HG03025 (cell line): ENCODE results near the gene OR1S2.
"Not testable (repeated sequence)": the region's sequence is repeated elsewhere in the genome, so short reads cannot be mapped to it uniquely, and the experiment has no call there.

ENCODE experiments used
- ATAC-seq: cut with Tn5 transposase; IDR thresholded peaks from one replicate; pipeline ENCODE4 v1.9.1; 2021; ENCODE audit warnings: mild to moderate bottlenecking, moderate library complexity; ENCODE audit not compliant: unreplicated experiment, low FRiP score

OR1S2 gene

GRCh38 chr11:58204042-58204441 is at the start of gene OR1S2:
TSS of gene OR1S2 (minus strand) at chr11:58204142. CDS start at chr11:58204142, 0 bp downstream.
- ATAC-seq: no peak

- ATAC-seq: no peak
Observed at GRCh38 chr11:58243954-58244353, 40.0 kb upstream of the OR1S2 start.

GRCh38 chr11:58227956-58228615 is 24.1 kb upstream of the OR1S2 start:
- ATAC-seq: no peak

GRCh38 chr11:58222721-58223120 is 18.8 kb upstream of the OR1S2 start:
- no peak for ATAC-seq

- ATAC-seq: no peak
Observed at GRCh38 chr11:58216476-58216875, 12.5 kb upstream of the OR1S2 start.

- not testable (repeated sequence) for ATAC-seq
Observed at GRCh38 chr11:58212420-58212819, 8.5 kb upstream of the OR1S2 start, which contains the start of gene OR1S1. TSS of gene OR1S1 (plus strand) at chr11:58212720.

- no peak for ATAC-seq
Observed at GRCh38 chr11:58199271-58199670, 4.7 kb downstream of the OR1S2 start.

GRCh38 chr11:58195939-58196338 is 8.0 kb downstream of the OR1S2 start:
- no peak for ATAC-seq

- no peak for ATAC-seq
Observed at GRCh38 chr11:58193391-58193790, 10.6 kb downstream of the OR1S2 start.

- ATAC-seq: no peak
Observed at GRCh38 chr11:58192229-58192628, 11.7 kb downstream of the OR1S2 start.

- ATAC-seq: no peak
Observed at GRCh38 chr11:58188770-58189169, 15.2 kb downstream of the OR1S2 start, which contains the start of gene OR9Q2. TSS of gene OR9Q2 (plus strand) at chr11:58189070. CDS start at chr11:58190491, 1,421 bp downstream.

GRCh38 chr11:58186938-58187337 is 17.0 kb downstream of the OR1S2 start:
- no peak for ATAC-seq

GRCh38 chr11:58179648-58180047 is 24.3 kb downstream of the OR1S2 start:
- no peak for ATAC-seq

- ATAC-seq: no peak
Observed at GRCh38 chr11:58178444-58178843, 25.5 kb downstream of the OR1S2 start.

- ATAC-seq: no peak
Observed at GRCh38 chr11:58177409-58178054, 26.4 kb downstream of the OR1S2 start.

- no peak for ATAC-seq
Observed at GRCh38 chr11:58165504-58166106, 38.3 kb downstream of the OR1S2 start.

GRCh38 chr11:58164990-58165389 is 39.0 kb downstream of the OR1S2 start:
- ATAC-seq: no peak

- ATAC-seq: no peak
Observed at GRCh38 chr11:58164389-58164788, 39.6 kb downstream of the OR1S2 start.
